Erythroblast (primary cell): ENCODE results near the gene ZSCAN32.
A peak's percentile ranks its signal among the peaks of the same experiment; 100 is the strongest.

Experiments
- DNase-seq, 2 experiments: peaks; one replicate each; lab custom pipeline; 2025; lab: John Stamatoyannopoulos, UW
- GATA1 ChIP-seq: IDR thresholded peaks from 2 replicates; pipeline ENCODE4 v1.6.1; 2011; ENCODE audit warnings: low read depth, mild to moderate bottlenecking, control low read depth, low read length, moderate library complexity
- POLR2A ChIP-seq: IDR thresholded peaks from 2 replicates; pipeline ENCODE4 v1.6.1; 2011; ENCODE audit warnings: mild to moderate bottlenecking, low read length

ZSCAN32 gene

GRCh38 chr16:3388325-3388724 is 12.5 kb downstream of the ZSCAN32 start:
- TF ChIP-seq GATA1 (no peak), POLR2A (no peak)
- peak; percentile 66 to 91 for DNase-seq

GRCh38 chr16:3383045-3383448 is 17.8 kb downstream of the ZSCAN32 start:
- TF ChIP-seq GATA1 (no peak), POLR2A (no peak)
- DNase-seq = peak; percentile 24

GRCh38 chr16:3377917-3378316 is 22.9 kb downstream of the ZSCAN32 start:
- no peak for DNase-seq
- TF ChIP-seq GATA1 (no peak), POLR2A (no peak)

- no peak for DNase-seq
- TF ChIP-seq POLR2A = no peak
- TF ChIP-seq GATA1 = no peak
These were observed 25.1 kb downstream of the ZSCAN32 start for GRCh38 chr16:3375680-3376079.

GRCh38 chr16:3369073-3369472 is 31.7 kb downstream of the ZSCAN32 start:
- DNase-seq = no peak
- TF ChIP-seq POLR2A (no peak), GATA1 (no peak)

GRCh38 chr16:3364774-3365427 is 35.9 kb downstream of the ZSCAN32 start:
- DNase-seq = peak; percentile 88 to 92
- TF ChIP-seq GATA1 (no peak), POLR2A (peak; percentile 25)

- DNase-seq = peak; percentile 7 to 35
- TF ChIP-seq GATA1 (no peak), POLR2A (no peak)
These were observed 37.0 kb downstream of the ZSCAN32 start for GRCh38 chr16:3363793-3364192.

- no peak for DNase-seq
- TF ChIP-seq GATA1 (no peak), POLR2A (no peak)
These were observed 37.9 kb downstream of the ZSCAN32 start for GRCh38 chr16:3362931-3363330.

GRCh38 chr16:3358871-3359270 is 41.9 kb downstream of the ZSCAN32 start:
- DNase-seq = no peak
- TF ChIP-seq GATA1 (no peak), POLR2A (no peak)

GRCh38 chr16:3356118-3356517 is 44.7 kb downstream of the ZSCAN32 start:
- DNase-seq = no peak
- TF ChIP-seq POLR2A = no peak
- no peak for TF ChIP-seq GATA1

- no peak for TF ChIP-seq GATA1
- no peak for TF ChIP-seq POLR2A
- no peak for DNase-seq
These were observed 45.2 kb downstream of the ZSCAN32 start, which contains the start of gene OR2C1 for GRCh38 chr16:3355589-3355988. TSS of gene OR2C1 (plus strand) at chr16:3355889. CDS start at chr16:3355941, 52 bp downstream.

- no peak for DNase-seq
- TF ChIP-seq GATA1 (no peak), POLR2A (no peak)
These were observed 51.6 kb downstream of the ZSCAN32 start for GRCh38 chr16:3349175-3349574.

GRCh38 chr16:3348547-3349167 is 52.1 kb downstream of the ZSCAN32 start:
- TF ChIP-seq POLR2A (no peak), GATA1 (no peak)
- DNase-seq = no peak

- TF ChIP-seq POLR2A = no peak
- TF ChIP-seq GATA1 = no peak
These were observed 53.2 kb downstream of the ZSCAN32 start for GRCh38 chr16:3347586-3347985.

More at GRCh38 chr16:3347586-3347985, 53.2 kb downstream of the ZSCAN32 start:
- DNase-seq = no peak
